GM12878 (cell line): ENCODE measurements around the gene NRG3. TPM values are rescaled to one million over a fixed set of nuclear protein-coding genes. Genes with fewer than 3 reads are reported as not detected.

Source experiments
- ATAC-seq: fragments of 200-7000 bp; cut with Tn5 transposase; 3 replicates; pipeline ENCODE4 v1.9.1; 2020; ENCODE audit warnings: mild to moderate bottlenecking, moderate library complexity
- BruUV-seq: library from RNA; stranded (reverse); fragments of 400-500 nt; replicated peaks from 2 replicates; lab custom pipeline; 2021; lab: Mats Ljungman, UMichigan
- CTCF ChIA-PET: fragments of 300-600 bp; sonication (Branson Sonifier 250); formaldehyde crosslinking; extraction: SDS; loops from one replicate; lab custom pipeline; 2021; ENCODE audit warnings: inconsistent platforms; lab: Yijun Ruan, JAX
- POLR2A ChIA-PET: fragments of 350-600 bp; formaldehyde crosslinking; extraction: SDS; loops from one replicate; lab custom pipeline; 2021; ENCODE audit warnings: inconsistent platforms; lab: Charles Lee
- RAD21 ChIA-PET: fragments of 300-600 bp; sonication (Branson Sonifier 250); formaldehyde crosslinking; loops from one replicate; lab custom pipeline; 2023; ENCODE audit warnings: antibody characterized with exemption; ENCODE audit not compliant: unreplicated experiment; lab: Charles Lee
- SMC1A ChIA-PET: fragments of 300-600 bp; sonication (Branson Sonifier 250); formaldehyde crosslinking; loops from one replicate; lab custom pipeline; 2023; ENCODE audit not compliant: unreplicated experiment, uncharacterized antibody; lab: Charles Lee
- DNase-seq: peaks from one replicate; pipeline ENCODE4 v3.0.0-alpha.2; 2011; ENCODE audit warnings: low read depth, low spot score
- FAIRE-seq: peaks from 3 replicates; lab custom pipeline; 2011; peaks lifted over from hg19 to GRCh38; lab: Jason Lieb, UNC
- H2AFZ ChIP-seq: 2 replicates; pipeline ENCODE4 v1.6.0; 2011; ENCODE audit warnings: low read depth, low read length, control low read depth; ENCODE audit not compliant: control insufficient read depth
- H3K27ac ChIP-seq: 2 replicates; pipeline ENCODE4 v1.5.1; 2011; ENCODE audit warnings: control low read depth; ENCODE audit not compliant: control insufficient read depth, insufficient read depth
- H3K27me3 ChIP-seq, 2 experiments: replicated peaks in 1 of 2; 2 replicates each; pipeline versions ENCODE4 v1.6.0 to v1.6.1; 2011; ENCODE audit warnings: low read length in 1 of 2; ENCODE audit not compliant: control insufficient read depth in 2 of 2, insufficient read depth in 2 of 2
- H3K36me3 ChIP-seq, 2 experiments: 2 replicates each; pipeline ENCODE4 v1.5.1; 2011; ENCODE audit warnings: low read length in 1 of 2; ENCODE audit not compliant: control insufficient read depth in 2 of 2, insufficient read depth in 2 of 2
- H3K4me1 ChIP-seq: 2 replicates; pipeline ENCODE4 v1.6.1; 2011; ENCODE audit warnings: mild to moderate bottlenecking, low read length, moderate library complexity, mixed read lengths; ENCODE audit not compliant: control insufficient read depth, insufficient read depth
- H3K4me2 ChIP-seq: 2 replicates; pipeline ENCODE4 v1.6.0; 2011; ENCODE audit warnings: control low read depth; ENCODE audit not compliant: control insufficient read depth, insufficient read depth
- H3K4me3 ChIP-seq: fragments of 200-600 bp; sonication (generic); 2 replicates; pipeline ENCODE4 v1.5.1; 2016
- H3K79me2 ChIP-seq: 2 replicates; pipeline ENCODE4 v1.6.0; 2011; ENCODE audit warnings: low read length; ENCODE audit not compliant: control insufficient read depth, insufficient read depth
- H3K9ac ChIP-seq: 2 replicates; pipeline ENCODE4 v1.8.0; 2011; ENCODE audit warnings: low read length, control low read depth, mixed read lengths; ENCODE audit not compliant: control insufficient read depth, insufficient read depth
- H3K9me3 ChIP-seq: replicated peaks from 3 replicates; pipeline ENCODE4 v1.5.1; 2011; ENCODE audit warnings: mild to moderate bottlenecking, low read length; ENCODE audit not compliant: control insufficient read depth, insufficient read depth
- H4K20me1 ChIP-seq: 2 replicates; pipeline ENCODE4 v1.6.0; 2011; ENCODE audit not compliant: control insufficient read depth, insufficient read depth
- CEBPZ ChIP-seq: fragments of 150-350 bp; IDR thresholded peaks from 2 replicates; pipeline ENCODE4 v1.6.1; 2016; ENCODE audit warnings: low read depth, low read length
- MXI1 ChIP-seq: fragments of 150-350 bp; IDR thresholded peaks from 2 replicates; pipeline ENCODE4 v1.6.1; 2011; ENCODE audit warnings: low read depth, mild to moderate bottlenecking, inconsistent platforms, low read length, improper control_type of control experiment
- USF1 ChIP-seq: IDR thresholded peaks from 2 replicates; pipeline ENCODE4 v1.6.1; 2011; ENCODE audit warnings: borderline replicate concordance, low read depth, mild to moderate bottlenecking, moderate library complexity, mixed read lengths, low read length; ENCODE audit not compliant: insufficient read depth; ENCODE audit errors: extremely low read length
- WGBS: methylation state at CpG from one replicate; pipeline ENCODE4 v1.1.6; 2016; ENCODE audit warnings: low lambda C conversion rate; ENCODE audit not compliant: insufficient replicate concordance, insufficient coverage; ENCODE audit errors: missing lambda C conversion rate; 5-methylcytosine and 5-hydroxymethylcytosine counted together
- in situ Hi-C: fragments of 300-500 bp; cut with MboI; formaldehyde crosslinking; loops from 9 replicates; pipeline ENCODE4 v1.14.3; 2018; ENCODE audit warnings: mixed read lengths
- intact Hi-C: fragments of 100-400 bp; cut with micrococcal nuclease; formaldehyde crosslinking; loops from one replicate; pipeline ENCODE4 v1.14.2; 2022; ENCODE audit not compliant: unreplicated experiment
- polyA plus RNA-seq, 11 experiments: library from polyadenylated mRNA; depleted of rRNA in 4 of 11; unstranded in 6 of 11; stranded (reverse) in 5 of 11; fragments of >200 nt; fragmentation: Nextera tagmentation in 4 of 11; fragmentation: Illumina TruSeq in 1 of 11; extraction: Ambion mirVana in 4 of 11; extraction: Trizol in 1 of 11; gene quantifications; 1 replicate in 1 of 11; 2 replicates in 10 of 11; pipeline versions ENCODE4 v1.2.1 to v1.2.3, GENCODE V29; 2011 to 2016; ENCODE audit warnings: inconsistent platforms in 2 of 11, missing spikeins in 2 of 11, low read depth in 1 of 11
- total RNA-seq, 4 experiments: library from RNA; depleted of rRNA in 3 of 4; stranded (reverse); fragments of >200 nt in 3 of 4; fragmentation: Illumina TruSeq in 1 of 4; extraction: Trizol in 1 of 4; gene quantifications; 2 replicates each; pipeline versions ENCODE4 v1.2.1 to v1.2.3, GENCODE V29; 2013 to 2021

NRG3 gene
- total and polyA plus RNA-seq, 10 of the 15 experiments (the other 5 are each of a cell fraction or from before 2014, with no cell fraction given) = 0.03 to 0.41 (median 0.17) TPM; not detected in 3

- ChIA-PET SMC1A (no interaction called here), RAD21 (no interaction called here), POLR2A (no interaction called here), CTCF (no interaction called here)
- 11% methylated on average over 2 of the region's 2 CpGs for WGBS
- Histone ChIP-seq H3K79me2 (no peaks in the 10 kb centered on the region), H3K36me3 (no peaks in the 10 kb centered on the region), H3K27me3 (peaks cover 2 to 3% of the 10 kb centered on the region in 2 experiments; a peak in 3 of 4 replicates), H2AFZ (no peak overlapping the region), H4K20me1 (no peaks in the 10 kb centered on the region), H3K9me3 (no peaks in the 10 kb centered on the region; the same call in 2 of the 3 replicates), H3K4me1 (no peaks in the 10 kb centered on the region), H3K4me2 (no peak overlapping the region), H3K9ac (no peak overlapping the region), H3K27ac (no peak overlapping the region), H3K4me3 (no peak overlapping the region)
- FAIRE-seq (no peak), DNase-seq (no peak), ATAC-seq (no peak)
- in situ Hi-C loops (no loop called here), intact Hi-C loops (no loop called here)
- no TSS peak for BruUV-seq
- TF ChIP-seq CEBPZ = no peak
- no peak for TF ChIP-seq MXI1
- no peak for TF ChIP-seq USF1
Observed at GRCh38 chr10:81877596-81877995, 2.6 kb downstream of the NRG3 start.
